OCI-LY1 (cell line): ENCODE data around the gene BLM.

ENCODE experiments used
- H2AFZ ChIP-seq: fragments of 200-600 bp; sonication (generic), shearing (Covaris generic); 2 replicates; pipeline ENCODE4 v1.6.0; 2014; ENCODE audit warnings: antibody characterized with exemption, mild to moderate bottlenecking, low read length
- H3F3A ChIP-seq: fragments of 200-600 bp; sonication (generic), shearing (Covaris generic); 2 replicates; pipeline ENCODE4 v1.6.0; 2014; ENCODE audit warnings: mild to moderate bottlenecking, antibody characterized with exemption, low read length, moderate library complexity; ENCODE audit not compliant: insufficient read depth
- H3K27ac ChIP-seq: fragments of 200-600 bp; sonication (generic); 2 replicates; pipeline ENCODE4 v1.5.1; 2014; ENCODE audit warnings: low read length, mixed run types, mild to moderate bottlenecking, low read depth; ENCODE audit not compliant: poor library complexity, severe bottlenecking
- H3K27me3 ChIP-seq: fragments of 200-600 bp; sonication (generic); 2 replicates; pipeline ENCODE4 v1.6.0; 2014; ENCODE audit warnings: antibody characterized with exemption, mild to moderate bottlenecking, low read length, moderate library complexity; ENCODE audit not compliant: insufficient read depth
- H3K36me3 ChIP-seq: fragments of 200-600 bp; sonication (generic); 2 replicates; pipeline ENCODE4 v1.6.1; 2014; ENCODE audit warnings: mild to moderate bottlenecking, antibody characterized with exemption, low read length, moderate library complexity, mixed read lengths; ENCODE audit not compliant: insufficient read depth
- H3K4me1 ChIP-seq: fragments of 200-600 bp; sonication (generic); 2 replicates; pipeline ENCODE4 v1.5.1; 2014; ENCODE audit warnings: mild to moderate bottlenecking, low read length, moderate library complexity; ENCODE audit not compliant: insufficient read depth, severe bottlenecking
- H3K4me2 ChIP-seq: fragments of 200-600 bp; sonication (generic), shearing (Covaris generic); 2 replicates; pipeline ENCODE4 v1.6.1; 2014; ENCODE audit warnings: low read length
- H3K4me3 ChIP-seq: fragments of 200-600 bp; sonication (generic); 2 replicates; pipeline ENCODE4 v1.5.1; 2014; ENCODE audit warnings: low read length, low read depth, mild to moderate bottlenecking, mixed read lengths; ENCODE audit not compliant: poor library complexity, severe bottlenecking
- H3K79me2 ChIP-seq: fragments of 200-600 bp; shearing (Covaris generic); 2 replicates; pipeline ENCODE4 v1.6.1; 2016; ENCODE audit warnings: mixed run types, low read length, mixed read lengths; ENCODE audit not compliant: insufficient read depth
- H3K9ac ChIP-seq: fragments of 200-600 bp; sonication (generic), shearing (Covaris generic); 2 replicates; pipeline ENCODE4 v1.6.1; 2014; ENCODE audit warnings: mild to moderate bottlenecking, low read length, mixed read lengths
- H3K9me2 ChIP-seq: fragments of 200-600 bp; sonication (generic), shearing (Covaris generic); 2 replicates; pipeline ENCODE4 v1.6.1; 2014; ENCODE audit warnings: low read depth, mild to moderate bottlenecking, low read length, mixed read lengths
- H3K9me3 ChIP-seq: fragments of 200-600 bp; shearing (Covaris generic); 2 replicates; pipeline ENCODE4 v1.6.1; 2014; ENCODE audit warnings: low read length, mixed read lengths
- H4K20me1 ChIP-seq: fragments of 200-600 bp; sonication (generic), shearing (Covaris generic); 2 replicates; pipeline ENCODE4 v1.6.0; 2016; ENCODE audit warnings: mild to moderate bottlenecking, low read length; ENCODE audit not compliant: insufficient read depth
- CTCF ChIP-seq: fragments of 200-600 bp; sonication (generic), shearing (Covaris generic); IDR thresholded peaks from 2 replicates; pipeline ENCODE4 v1.5.1; 2017; ENCODE audit warnings: mild to moderate bottlenecking, antibody characterized with exemption, low read length, moderate library complexity, mixed read lengths
- EZH2 ChIP-seq: fragments of 200-600 bp; sonication (generic), shearing (Covaris generic); IDR thresholded peaks from 2 replicates; pipeline ENCODE4 v1.8.0; 2017; ENCODE audit warnings: borderline replicate concordance, mixed run types, mild to moderate bottlenecking, antibody characterized with exemption, low read length, moderate library complexity, mixed read lengths

Gene BLM

GRCh38 chr15:90705212-90705611 lies 11.9 kb upstream of the BLM start:
- Histone ChIP-seq H4K20me1 (no peaks in the 10 kb centered on the region), H3K27me3 (no peaks in the 10 kb centered on the region), H3K4me1 (no peaks in the 10 kb centered on the region), H3K79me2 (no peaks in the 10 kb centered on the region), H2AFZ (no peak overlapping the region), H3F3A (no peaks in the 10 kb centered on the region), H3K9me2 (no peaks in the 10 kb centered on the region), H3K27ac (no peak overlapping the region), H3K4me3 (no peak overlapping the region), H3K9me3 (0 out of 2 replicates have a peak, but pooled peaks cover 6% of the 10 kb centered on the region), H3K9ac (no peak overlapping the region), H3K4me2 (no peak overlapping the region), H3K36me3 (peaks cover 9% of the 10 kb centered on the region; the same call in 1 of the 2 replicates)
- TF ChIP-seq EZH2 = no peak
- TF ChIP-seq CTCF = no peak

GRCh38 chr15:90706394-90707327 lies 10.5 kb upstream of the BLM start:
- no peak overlapping the region for H2AFZ ChIP-seq
- H3K4me1 ChIP-seq = peaks cover 4% of the 10 kb centered on the region
- H3K9me3 ChIP-seq = 0 out of 2 replicates have a peak, but pooled peaks cover 6% of the 10 kb centered on the region
- H3K9me2 ChIP-seq = no peaks in the 10 kb centered on the region
- H3K27ac ChIP-seq = no peak overlapping the region
- no peak overlapping the region for H3K9ac ChIP-seq
- no peaks in the 10 kb centered on the region for H3F3A ChIP-seq
- TF ChIP-seq CTCF (no peak), EZH2 (no peak)
- no peaks in the 10 kb centered on the region for H3K79me2 ChIP-seq
- peaks cover 9% of the 10 kb centered on the region; the same call in 1 of the 2 replicates for H3K36me3 ChIP-seq
- no peak overlapping the region for H3K4me3 ChIP-seq
- H3K4me2 ChIP-seq = no peak overlapping the region
- no peaks in the 10 kb centered on the region for H3K27me3 ChIP-seq
- H4K20me1 ChIP-seq = no peaks in the 10 kb centered on the region

GRCh38 chr15:90707489-90707888 lies 9.7 kb upstream of the BLM start:
- H3K27ac ChIP-seq = no peak overlapping the region
- H3K4me1 ChIP-seq = peaks cover 8% of the 10 kb centered on the region

More at GRCh38 chr15:90707489-90707888, 9.7 kb upstream of the BLM start:
- no peaks in the 10 kb centered on the region for H3K9me2 ChIP-seq
- H3K27me3 ChIP-seq = no peaks in the 10 kb centered on the region
- H2AFZ ChIP-seq = no peak overlapping the region
- no peak overlapping the region for H3K4me2 ChIP-seq
- H3F3A ChIP-seq = no peaks in the 10 kb centered on the region
- no peak overlapping the region for H3K4me3 ChIP-seq
- H4K20me1 ChIP-seq = no peaks in the 10 kb centered on the region
- H3K36me3 ChIP-seq = peaks cover 9% of the 10 kb centered on the region; the same call in 1 of the 2 replicates
- no peaks in the 10 kb centered on the region for H3K79me2 ChIP-seq
- 0 out of 2 replicates have a peak, but pooled peaks cover 6% of the 10 kb centered on the region for H3K9me3 ChIP-seq
- no peak overlapping the region for H3K9ac ChIP-seq
- TF ChIP-seq EZH2 (no peak), CTCF (no peak)
